HEK293T (cell line): Measurements from ENCODE around the gene PRIMA1.

Source experiments
- ARNT ChIP-seq: fragments of 450-650 bp; IDR thresholded peaks from 2 replicates; pipeline ENCODE4 v1.6.1; 2017; ENCODE audit warnings: mild to moderate bottlenecking
- BHLHE40 ChIP-seq: fragments of 450-650 bp; IDR thresholded peaks from 2 replicates; pipeline ENCODE4 v1.6.1; 2016; ENCODE audit warnings: mild to moderate bottlenecking, moderate library complexity, borderline replicate concordance
- CTBP1 ChIP-seq: fragments of 450-650 bp; IDR thresholded peaks from 2 replicates; pipeline ENCODE4 v1.6.1; 2016; ENCODE audit warnings: borderline replicate concordance
- FOXA1 ChIP-seq: fragments of 450-650 bp; IDR thresholded peaks from 2 replicates; pipeline ENCODE4 v1.6.1; 2016; ENCODE audit warnings: mild to moderate bottlenecking
- FOXK2 ChIP-seq: fragments of 450-650 bp; IDR thresholded peaks from 2 replicates; pipeline ENCODE4 v1.6.1; 2016; ENCODE audit warnings: mild to moderate bottlenecking
- FOXM1 ChIP-seq: fragments of 450-650 bp; IDR thresholded peaks from 2 replicates; pipeline ENCODE4 v1.6.1; 2017; ENCODE audit warnings: mild to moderate bottlenecking, borderline replicate concordance
- HDGF ChIP-seq: fragments of 450-650 bp; IDR thresholded peaks from 2 replicates; pipeline ENCODE4 v1.6.1; 2017; ENCODE audit warnings: antibody characterized with exemption, borderline replicate concordance
- LEF1 ChIP-seq: fragments of 450-650 bp; IDR thresholded peaks from 2 replicates; pipeline ENCODE4 v1.6.1; 2017; ENCODE audit warnings: mild to moderate bottlenecking, borderline replicate concordance
- NFRKB ChIP-seq: fragments of 450-650 bp; IDR thresholded peaks from 2 replicates; pipeline ENCODE4 v1.6.1; 2016; ENCODE audit warnings: mild to moderate bottlenecking, moderate library complexity
- SP1 ChIP-seq: fragments of 450-650 bp; IDR thresholded peaks from 2 replicates; pipeline ENCODE4 v1.6.1; 2017
- SUZ12 ChIP-seq: fragments of 450-650 bp; IDR thresholded peaks from 2 replicates; pipeline ENCODE4 v1.6.1; 2016; ENCODE audit warnings: mild to moderate bottlenecking
- TARDBP ChIP-seq: fragments of 450-650 bp; IDR thresholded peaks from 2 replicates; pipeline ENCODE4 v1.6.1; 2016
- ZNF384 ChIP-seq: fragments of 450-650 bp; IDR thresholded peaks from 2 replicates; pipeline ENCODE4 v1.6.1; 2016
- TF ChIP-seq, protein P1 (sequence below): fragments of 450-650 bp; IDR thresholded peaks from 2 replicates; pipeline ENCODE4 v1.6.1; 2016

DNA sequence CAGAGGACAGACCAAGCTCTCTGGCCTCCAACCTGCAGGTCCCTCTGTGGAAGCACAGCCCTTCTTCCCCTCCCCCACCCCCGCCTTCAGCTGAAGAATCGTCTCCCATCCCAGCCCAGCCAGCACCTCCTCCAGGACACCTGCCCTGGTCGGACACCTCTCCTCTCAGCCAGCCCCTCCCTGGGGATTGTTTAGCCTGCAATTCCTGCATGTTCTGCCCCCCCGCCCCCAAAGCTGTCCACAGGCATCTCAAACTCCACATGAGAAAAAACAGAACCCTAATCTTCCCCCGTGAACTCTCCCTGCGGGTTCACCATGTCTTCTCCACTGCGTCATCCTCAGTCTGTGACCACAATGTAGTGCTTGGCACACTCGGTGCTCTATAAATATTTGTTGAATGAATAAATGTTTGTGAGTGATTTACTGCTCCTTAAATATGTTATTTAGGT is 24.1 kb downstream of the PRIMA1 start:
- TF ChIP-seq FOXM1 (no peak), FOXA1 (no peak), HDGF (no peak), BHLHE40 (no peak), SP1 (no peak), ZNF384 (no peak), TARDBP (no peak), FOXK2 (no peak), ARNT (no peak), SUZ12 (no peak), LEF1 (no peak), NFRKB (no peak), CTBP1 (no peak)
- TF ChIP-seq, protein P1, sequence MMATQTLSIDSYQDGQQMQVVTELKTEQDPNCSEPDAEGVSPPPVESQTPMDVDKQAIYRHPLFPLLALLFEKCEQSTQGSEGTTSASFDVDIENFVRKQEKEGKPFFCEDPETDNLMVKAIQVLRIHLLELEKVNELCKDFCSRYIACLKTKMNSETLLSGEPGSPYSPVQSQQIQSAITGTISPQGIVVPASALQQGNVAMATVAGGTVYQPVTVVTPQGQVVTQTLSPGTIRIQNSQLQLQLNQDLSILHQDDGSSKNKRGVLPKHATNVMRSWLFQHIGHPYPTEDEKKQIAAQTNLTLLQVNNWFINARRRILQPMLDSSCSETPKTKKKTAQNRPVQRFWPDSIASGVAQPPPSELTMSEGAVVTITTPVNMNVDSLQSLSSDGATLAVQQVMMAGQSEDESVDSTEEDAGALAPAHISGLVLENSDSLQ, result no peak
